Stimulated activated naive CD8-positive, alpha-beta T cell treated with anti-CD3 and anti-CD28 coated beads, Interleukin-15, amount 100 ng/mL, for 72 hours (primary cell): Measurements from ENCODE around the gene TEF.
A peak's percentile ranks its signal among the peaks of the same experiment; 100 is the strongest.

Experiments used
- ATAC-seq: fragments of 150-1000 bp; cut with Tn5 transposase; 2 replicates; pipeline ENCODE4 v1.10.0; 2021; ENCODE audit warnings: mild to moderate bottlenecking, moderate library complexity
- DNase-seq, 2 donors: peaks; one replicate each; pipeline ENCODE4 v3.0.0; 2021 to 2022
- H3K27ac Mint-ChIP-seq, 2 donors: one replicate each; pipeline ENCODE4 v1.8.0; 2022; ENCODE audit warnings: mild to moderate bottlenecking in 2 of 2, mixed read lengths in 2 of 2, moderate library complexity in 2 of 2
- H3K27me3 Mint-ChIP-seq: one replicate; pipeline ENCODE4 v1.8.0; 2022; ENCODE audit warnings: mixed read lengths
- H3K4me1 Mint-ChIP-seq: one replicate; pipeline ENCODE4 v1.8.0; 2022; ENCODE audit warnings: mild to moderate bottlenecking, mixed read lengths
- H3K4me3 Mint-ChIP-seq, 2 donors: one replicate each; pipeline ENCODE4 v1.8.0; 2022; ENCODE audit warnings: mild to moderate bottlenecking in 2 of 2, mixed read lengths in 2 of 2, moderate library complexity in 1 of 2
- H3K9me3 Mint-ChIP-seq, 2 donors: one replicate each; pipeline ENCODE4 v1.8.0; 2022; ENCODE audit warnings: mixed read lengths in 2 of 2

The TEF gene, protein sequence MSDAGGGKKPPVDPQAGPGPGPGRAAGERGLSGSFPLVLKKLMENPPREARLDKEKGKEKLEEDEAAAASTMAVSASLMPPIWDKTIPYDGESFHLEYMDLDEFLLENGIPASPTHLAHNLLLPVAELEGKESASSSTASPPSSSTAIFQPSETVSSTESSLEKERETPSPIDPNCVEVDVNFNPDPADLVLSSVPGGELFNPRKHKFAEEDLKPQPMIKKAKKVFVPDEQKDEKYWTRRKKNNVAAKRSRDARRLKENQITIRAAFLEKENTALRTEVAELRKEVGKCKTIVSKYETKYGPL

DNA sequence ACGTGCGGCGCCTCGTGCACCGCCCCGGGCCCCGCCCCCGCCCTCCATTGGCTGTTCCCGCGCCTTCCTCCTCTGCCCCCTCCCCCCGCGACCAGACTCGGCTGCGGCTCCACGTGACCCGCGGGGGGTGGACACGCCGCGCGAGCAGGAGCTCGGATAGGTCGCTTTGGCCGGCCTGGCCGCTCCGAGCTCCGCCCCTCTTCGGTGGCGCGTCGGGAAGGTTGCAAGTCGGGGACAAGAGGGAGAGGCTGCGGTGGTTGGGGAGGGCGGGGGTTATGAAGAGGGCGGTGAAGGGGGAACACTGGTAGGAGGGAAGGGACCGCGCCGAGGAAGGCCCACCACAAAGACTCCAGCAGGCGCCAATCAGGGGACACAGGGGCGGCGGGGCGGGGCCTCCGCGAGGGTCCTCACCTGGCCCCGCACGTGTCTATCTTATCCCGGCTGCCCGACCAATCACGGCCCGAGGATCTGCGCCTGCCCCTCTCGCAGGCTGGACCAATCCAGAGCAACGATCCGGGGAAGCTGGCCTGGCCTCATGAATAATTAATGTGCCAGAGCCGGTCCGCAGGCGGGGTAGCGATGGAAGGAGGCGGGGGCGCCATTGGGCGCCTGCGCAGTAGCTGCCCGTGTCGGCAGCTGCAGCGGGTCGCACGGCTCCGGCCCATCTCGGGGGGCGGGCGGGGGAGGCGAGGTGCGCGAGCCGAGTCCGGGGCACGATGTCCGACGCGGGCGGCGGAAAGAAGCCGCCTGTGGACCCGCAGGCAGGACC is at the start of gene TEF:
TSS of gene TEF (plus strand) at position 614 of the 769 bp plus-strand sequence. CDS start at position 717, 103 bp downstream.
- peak; percentile 97 to 98 for DNase-seq
- H3K4me1 Mint-ChIP-seq = peaks cover 20% of the 10 kb centered on the region

DNA sequence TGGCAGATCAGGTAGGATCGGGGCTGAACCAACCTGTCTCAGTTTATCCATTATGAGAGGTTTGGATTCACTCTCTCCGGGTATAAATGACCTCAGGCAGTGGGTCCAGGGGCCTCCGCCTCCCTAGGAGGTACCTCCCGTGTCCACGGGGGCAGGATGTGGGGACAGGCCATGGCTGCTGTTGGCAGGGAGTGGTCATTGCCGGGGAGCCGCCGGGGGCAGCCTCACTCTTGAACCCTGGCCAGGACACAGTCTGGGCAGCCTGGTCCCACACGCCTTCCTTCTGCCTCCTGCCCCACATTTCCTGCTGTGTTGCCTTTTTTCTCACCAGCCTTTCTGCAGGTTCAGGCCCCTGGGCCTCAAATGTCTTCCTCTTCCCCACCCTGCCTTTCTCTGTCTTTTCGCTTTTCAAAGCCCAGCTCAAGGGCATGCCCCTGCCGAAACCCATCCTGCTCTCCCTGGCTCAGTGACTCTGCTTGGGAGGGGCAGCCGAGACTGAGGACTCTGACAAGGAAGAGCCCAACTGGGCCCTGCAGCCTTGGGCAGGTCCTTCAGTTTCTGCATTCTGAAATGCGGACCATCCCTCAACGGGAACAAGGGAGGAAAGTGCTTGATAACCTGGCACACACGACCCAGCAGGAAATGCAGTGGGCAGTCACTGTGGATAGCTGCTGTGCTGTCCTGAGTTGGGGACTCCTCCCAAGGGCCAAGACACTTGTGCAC is 49.4 kb upstream of the TEF start:
- Mint-ChIP-seq H3K4me1 (peaks cover 15% of the 10 kb centered on the region), H3K27me3 (no peaks in the 10 kb centered on the region), H3K9me3 (no peaks in the 10 kb centered on the region), H3K27ac (peak overlapping the region in 1 of 2 donors; percentile 36), H3K4me3 (no peak overlapping the region)
- ATAC-seq = no peak
- DNase-seq = no peak

More for the DNA sequence above, at the start of gene TEF:
- no peaks in the 10 kb centered on the region for H3K9me3 Mint-ChIP-seq
- peak within 1 kb of the TSS; percentile 91 to 92 for H3K4me3 Mint-ChIP-seq
- ATAC-seq = peak; percentile 96
- H3K27me3 Mint-ChIP-seq = no peaks in the 10 kb centered on the region
- H3K27ac Mint-ChIP-seq = peak within 1 kb of the TSS; percentile 99

DNA sequence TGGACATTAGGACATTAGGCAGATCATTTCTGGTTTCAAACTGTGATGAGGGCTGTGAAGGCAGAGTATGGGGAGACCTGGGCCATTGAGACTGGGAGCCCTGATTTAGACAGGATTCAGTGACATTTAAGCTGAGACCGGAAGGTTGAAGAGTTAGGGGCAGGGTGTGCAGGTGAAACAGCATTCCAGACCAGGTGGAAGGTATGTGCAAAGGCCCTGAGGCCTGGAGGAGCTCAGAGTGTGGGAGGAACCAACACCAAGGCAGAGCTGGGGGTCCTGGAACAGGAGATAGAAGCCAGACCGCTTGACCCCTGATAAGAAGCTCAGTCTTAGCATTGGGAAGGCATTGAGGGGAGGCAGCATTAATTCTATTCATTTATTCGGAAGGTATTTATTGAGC is 47.9 kb upstream of the TEF start:
- H3K4me1 Mint-ChIP-seq = peaks cover 15% of the 10 kb centered on the region
- DNase-seq (no peak), ATAC-seq (no peak)
- peak overlapping the region in 1 of 2 donors; percentile 45 for H3K27ac Mint-ChIP-seq
- H3K27me3 Mint-ChIP-seq = no peaks in the 10 kb centered on the region
- H3K9me3 Mint-ChIP-seq = no peaks in the 10 kb centered on the region
- no peak overlapping the region for H3K4me3 Mint-ChIP-seq

DNA sequence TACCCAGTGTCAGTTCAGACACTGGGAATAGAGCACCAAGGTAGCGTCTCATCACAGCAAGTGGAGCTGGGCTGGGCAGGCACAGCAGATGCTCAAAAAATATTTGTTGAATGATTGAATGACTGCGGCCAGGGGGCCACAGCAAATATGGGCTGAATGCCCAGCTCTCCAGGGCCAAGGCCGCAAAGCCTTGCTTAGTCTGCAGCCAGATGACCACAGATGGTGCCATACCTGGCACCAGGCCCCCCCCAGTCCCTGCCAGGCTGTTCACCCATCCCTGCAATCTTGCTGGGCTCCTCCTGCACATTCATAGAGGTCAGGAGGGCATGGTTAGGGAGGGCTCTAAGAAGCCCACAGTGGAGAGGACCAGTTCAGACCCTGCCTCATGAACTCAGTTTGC is 47.5 kb upstream of the TEF start:
- Mint-ChIP-seq H3K4me3 (no peak overlapping the region), H3K4me1 (peaks cover 15% of the 10 kb centered on the region), H3K27me3 (no peaks in the 10 kb centered on the region), H3K9me3 (no peaks in the 10 kb centered on the region), H3K27ac (no peak overlapping the region)
- ATAC-seq (no peak), DNase-seq (no peak)

DNA sequence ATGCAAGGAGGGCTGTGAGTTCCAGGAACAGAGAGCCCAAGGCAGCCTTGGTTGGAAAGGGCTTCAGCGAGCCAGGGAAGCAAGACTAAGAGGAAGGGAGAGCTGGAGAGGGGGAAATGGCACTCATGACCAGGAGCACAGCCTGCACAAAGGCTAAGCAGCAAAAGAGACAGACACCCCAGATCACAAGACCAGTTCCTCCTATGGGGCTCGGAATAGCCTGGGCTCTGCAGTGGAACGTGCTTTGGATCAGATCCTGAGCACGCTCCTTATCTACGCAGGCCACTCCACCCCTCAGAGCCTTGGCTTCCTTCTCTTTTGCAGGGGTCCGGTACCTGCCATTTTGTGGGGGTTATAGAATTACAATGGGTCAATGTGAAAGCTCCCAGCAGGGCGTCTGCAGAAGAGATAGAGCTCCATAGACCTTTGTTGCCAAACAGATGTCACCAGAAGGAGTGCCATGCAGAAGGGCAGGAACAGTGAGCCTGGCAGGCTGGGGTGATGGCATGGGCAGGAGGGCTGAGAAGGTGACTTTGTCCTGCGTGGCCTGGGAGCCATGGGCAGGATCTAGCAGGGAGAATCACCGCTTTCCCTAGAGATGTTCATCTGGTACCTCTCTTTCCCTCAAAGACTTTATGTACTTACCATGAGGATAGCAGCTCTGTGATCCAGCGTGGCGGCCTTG is 46.6 kb upstream of the TEF start:
- Mint-ChIP-seq H3K27ac (peak overlapping the region; percentile 54 to 66), H3K4me1 (peaks cover 15% of the 10 kb centered on the region), H3K4me3 (no peak overlapping the region), H3K9me3 (no peaks in the 10 kb centered on the region), H3K27me3 (no peaks in the 10 kb centered on the region)
- ATAC-seq (no peak), DNase-seq (no peak)

DNA sequence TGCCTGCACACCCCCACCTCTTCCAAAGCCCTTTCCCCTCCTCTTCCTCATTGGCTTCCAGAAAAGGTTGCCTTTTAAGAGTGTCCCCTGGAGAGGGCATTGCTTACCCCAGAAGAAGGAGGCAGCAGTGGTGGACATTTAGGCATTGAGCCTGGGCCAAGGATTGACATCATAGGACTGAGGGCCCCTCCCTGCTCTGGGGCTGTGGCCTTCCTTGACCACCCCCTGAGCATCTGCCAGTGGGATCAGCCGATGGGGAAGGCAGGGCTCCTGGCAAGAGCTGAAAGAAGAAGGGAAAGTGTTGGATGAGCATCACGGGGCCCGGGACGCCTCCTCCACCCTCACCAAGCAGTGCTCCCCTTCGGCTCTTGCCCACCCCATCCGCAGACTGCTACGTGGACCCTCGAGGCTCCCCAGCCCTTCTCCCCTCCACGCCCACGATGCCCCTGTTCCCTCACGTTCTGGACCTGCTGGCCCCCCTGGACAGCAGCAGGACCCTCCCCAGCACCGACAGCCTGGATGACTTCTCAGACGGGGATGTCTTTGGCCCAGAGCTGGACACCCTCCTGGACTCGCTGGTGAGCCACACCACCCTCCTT is 43.0 kb upstream of the TEF start:
- DNase-seq (no peak), ATAC-seq (no peak)
- Mint-ChIP-seq H3K4me3 (no peak overlapping the region), H3K9me3 (no peaks in the 10 kb centered on the region), H3K27ac (peak overlapping the region in 1 of 2 donors; percentile 86), H3K27me3 (no peaks in the 10 kb centered on the region), H3K4me1 (peaks cover 39% of the 10 kb centered on the region)

DNA sequence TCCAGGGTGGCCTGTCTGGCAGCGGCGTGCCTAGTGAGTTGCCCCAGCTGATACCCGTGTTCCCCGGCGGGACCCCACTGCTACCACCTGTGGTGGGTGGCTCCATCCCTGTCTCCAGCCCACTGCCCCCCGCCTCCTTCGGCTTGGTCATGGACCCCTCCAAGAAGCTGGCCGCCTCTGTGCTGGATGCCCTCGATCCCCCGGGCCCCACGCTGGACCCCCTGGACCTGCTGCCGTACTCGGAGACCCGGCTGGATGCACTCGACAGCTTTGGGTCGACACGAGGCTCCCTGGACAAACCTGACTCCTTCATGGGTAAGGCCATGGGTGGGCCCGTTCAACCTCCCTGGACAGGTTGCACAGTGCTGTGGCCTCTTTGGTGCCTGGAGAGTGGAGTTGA is 41.9 kb upstream of the TEF start:
- peaks cover 35% of the 10 kb centered on the region for H3K4me1 Mint-ChIP-seq
- no peak overlapping the region for H3K27ac Mint-ChIP-seq
- no peaks in the 10 kb centered on the region for H3K9me3 Mint-ChIP-seq
- DNase-seq (no peak), ATAC-seq (no peak)
- H3K27me3 Mint-ChIP-seq = no peaks in the 10 kb centered on the region
- H3K4me3 Mint-ChIP-seq = no peak overlapping the region

DNA sequence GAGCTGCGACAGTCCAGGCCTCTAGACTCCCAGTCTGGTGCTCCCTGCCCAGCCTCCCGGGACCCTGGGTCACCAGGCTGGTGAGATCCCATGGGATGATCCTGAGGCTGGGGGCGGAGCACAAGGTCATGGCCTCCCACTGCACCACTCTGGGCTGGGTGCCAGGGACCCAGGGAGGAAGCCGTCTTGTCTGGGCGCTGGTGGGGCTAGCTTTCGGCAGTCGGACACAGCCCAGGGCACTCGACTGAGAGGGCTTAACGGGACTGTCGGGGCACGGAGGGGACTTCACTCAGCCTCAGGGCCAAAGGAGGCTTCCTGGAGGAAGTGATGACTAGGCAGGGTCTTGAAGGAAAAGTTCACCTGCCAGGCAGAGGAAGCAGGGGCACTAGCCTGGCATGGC is 41.4 kb upstream of the TEF start:
- peak overlapping the region in 1 of 2 donors; percentile 95 for H3K27ac Mint-ChIP-seq

DNA sequence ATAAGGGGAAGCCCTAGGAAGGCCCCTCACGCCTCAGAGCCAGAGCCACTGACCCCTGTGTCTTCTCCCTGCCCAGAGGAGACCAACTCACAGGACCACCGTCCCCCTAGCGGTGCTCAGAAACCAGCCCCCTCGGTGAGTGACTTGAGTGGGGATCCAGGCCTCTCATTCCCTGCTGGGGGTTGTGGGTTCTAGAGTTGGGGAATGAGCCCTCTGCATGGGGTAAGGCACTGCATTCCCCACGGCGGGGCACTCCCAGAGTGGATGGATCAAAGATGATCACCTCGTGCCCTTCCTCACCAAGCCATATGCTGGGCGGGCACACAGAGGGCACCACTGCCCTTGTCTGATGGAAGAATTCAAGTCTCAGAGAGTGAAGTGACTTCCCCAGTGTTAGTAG is 40.7 kb upstream of the TEF start:
- H3K4me1 Mint-ChIP-seq = peaks cover 24% of the 10 kb centered on the region
- no peak for ATAC-seq
- no peaks in the 10 kb centered on the region for H3K9me3 Mint-ChIP-seq
- H3K27me3 Mint-ChIP-seq = no peaks in the 10 kb centered on the region
- no peak overlapping the region for H3K4me3 Mint-ChIP-seq
- DNase-seq = no peak
- H3K27ac Mint-ChIP-seq = peak overlapping the region in 1 of 2 donors; percentile 95

More for the DNA sequence above, 41.4 kb upstream of the TEF start:
- DNase-seq (no peak), ATAC-seq (no peak)
- Mint-ChIP-seq H3K4me3 (no peak overlapping the region), H3K9me3 (no peaks in the 10 kb centered on the region), H3K27me3 (no peaks in the 10 kb centered on the region), H3K4me1 (peaks cover 30% of the 10 kb centered on the region)

DNA sequence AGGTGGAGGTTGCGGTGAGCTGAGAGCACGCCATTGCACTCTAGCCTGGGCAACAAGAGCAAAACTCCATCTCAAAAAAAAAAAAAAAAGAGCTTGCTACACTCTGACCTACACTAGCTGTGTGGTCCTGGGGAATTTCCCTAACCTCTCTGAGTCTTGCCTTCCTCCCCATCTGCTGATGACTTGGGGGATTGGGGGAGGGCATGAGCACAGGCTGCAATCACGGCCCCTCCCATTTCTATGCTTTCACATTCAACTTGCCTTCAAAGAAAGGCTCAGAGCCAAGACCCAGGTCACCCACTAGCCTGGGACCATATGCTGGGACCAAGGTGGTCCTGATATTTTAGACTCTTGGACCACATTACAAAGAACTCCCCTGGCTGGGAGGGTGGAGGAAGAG is 39.8 kb upstream of the TEF start:
- ATAC-seq = peak; percentile 94
- Mint-ChIP-seq H3K9me3 (no peaks in the 10 kb centered on the region), H3K4me1 (peaks cover 24% of the 10 kb centered on the region), H3K27me3 (no peaks in the 10 kb centered on the region), H3K4me3 (no peak overlapping the region), H3K27ac (peak overlapping the region; percentile 80 to 85)
- peak; percentile 36 to 55 for DNase-seq

DNA sequence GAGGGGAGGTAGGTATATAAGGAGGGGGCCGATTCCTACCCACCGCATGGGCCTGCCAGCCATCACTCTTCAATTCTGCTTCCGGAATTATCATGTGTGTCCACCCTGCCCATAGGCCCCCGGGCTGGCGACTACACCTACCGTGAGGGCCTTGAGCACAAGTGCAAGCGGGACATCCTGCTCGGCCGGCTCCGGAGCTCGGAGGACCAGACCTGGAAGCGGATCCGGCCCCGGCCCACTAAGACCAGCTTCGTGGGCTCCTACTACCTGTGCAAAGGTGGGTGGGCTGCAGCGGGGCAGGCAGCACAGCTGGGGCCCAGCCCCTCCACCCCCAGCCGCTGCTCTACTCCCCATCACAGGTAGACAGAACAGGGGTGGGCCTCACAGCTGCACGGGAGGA is 38.4 kb upstream of the TEF start:
- Mint-ChIP-seq H3K27ac (peak overlapping the region in 1 of 2 donors; percentile 54), H3K4me3 (no peak overlapping the region), H3K27me3 (no peaks in the 10 kb centered on the region), H3K4me1 (peaks cover 24% of the 10 kb centered on the region), H3K9me3 (no peaks in the 10 kb centered on the region)
- ATAC-seq = no peak
- DNase-seq = no peak

DNA sequence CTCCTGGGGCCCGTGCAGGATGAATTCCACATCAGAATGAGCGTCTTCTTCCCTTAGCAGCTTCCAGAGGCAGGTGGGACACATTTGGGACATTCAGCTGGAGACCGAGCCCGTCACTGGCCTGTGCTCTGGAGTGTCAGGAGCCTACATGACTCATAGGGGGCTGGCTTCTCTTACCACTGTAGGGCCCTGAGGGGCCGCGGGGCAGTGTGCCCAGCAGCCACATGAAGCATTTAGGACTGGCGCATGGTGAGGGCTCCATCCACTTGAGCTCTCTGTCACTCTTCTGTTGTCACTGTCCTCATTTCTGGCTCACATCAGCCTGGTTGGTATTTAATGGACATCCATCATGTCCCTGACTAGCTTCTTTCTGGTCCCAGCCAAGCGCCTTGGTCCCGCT is 38.0 kb upstream of the TEF start:
- Mint-ChIP-seq H3K4me1 (peaks cover 24% of the 10 kb centered on the region), H3K4me3 (no peak overlapping the region), H3K27me3 (no peaks in the 10 kb centered on the region), H3K27ac (peak overlapping the region in 1 of 2 donors; percentile 69), H3K9me3 (no peaks in the 10 kb centered on the region)
- no peak for DNase-seq
- ATAC-seq = no peak

DNA sequence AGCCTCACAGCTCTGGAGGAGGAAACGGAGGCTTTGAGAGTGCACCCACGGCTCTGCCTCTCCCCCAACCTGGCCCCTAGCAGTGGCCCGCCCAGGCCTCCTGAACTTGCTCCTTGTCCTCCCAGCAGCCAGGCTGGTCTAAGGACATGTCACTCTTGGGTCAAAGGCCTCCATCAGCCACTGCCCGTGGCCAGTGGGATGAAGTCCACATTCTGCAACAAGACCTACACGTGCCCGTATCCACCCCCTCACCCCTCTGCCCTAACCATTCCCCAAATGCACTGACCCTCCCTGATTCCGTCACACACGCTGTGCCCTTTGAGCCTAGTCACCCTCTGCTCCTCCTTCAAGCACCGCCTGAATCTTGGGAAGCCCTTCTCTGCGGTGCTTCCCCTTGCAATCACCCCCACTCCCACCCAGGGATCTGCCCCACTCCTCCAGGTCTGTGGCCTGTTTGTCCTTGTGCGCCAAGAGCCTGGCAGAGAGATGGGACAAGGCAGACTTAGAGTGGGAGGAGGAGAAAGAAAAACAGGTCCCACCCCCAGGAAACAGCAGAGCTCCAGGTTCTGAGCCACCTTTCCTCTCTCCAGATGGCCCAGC is 37.5 kb upstream of the TEF start:
- no peak overlapping the region for H3K4me3 Mint-ChIP-seq
- H3K27me3 Mint-ChIP-seq = no peaks in the 10 kb centered on the region
- ATAC-seq (no peak), DNase-seq (no peak)
- H3K27ac Mint-ChIP-seq = peak overlapping the region; percentile 57 to 94
- H3K9me3 Mint-ChIP-seq = no peaks in the 10 kb centered on the region
- peaks cover 24% of the 10 kb centered on the region for H3K4me1 Mint-ChIP-seq

DNA sequence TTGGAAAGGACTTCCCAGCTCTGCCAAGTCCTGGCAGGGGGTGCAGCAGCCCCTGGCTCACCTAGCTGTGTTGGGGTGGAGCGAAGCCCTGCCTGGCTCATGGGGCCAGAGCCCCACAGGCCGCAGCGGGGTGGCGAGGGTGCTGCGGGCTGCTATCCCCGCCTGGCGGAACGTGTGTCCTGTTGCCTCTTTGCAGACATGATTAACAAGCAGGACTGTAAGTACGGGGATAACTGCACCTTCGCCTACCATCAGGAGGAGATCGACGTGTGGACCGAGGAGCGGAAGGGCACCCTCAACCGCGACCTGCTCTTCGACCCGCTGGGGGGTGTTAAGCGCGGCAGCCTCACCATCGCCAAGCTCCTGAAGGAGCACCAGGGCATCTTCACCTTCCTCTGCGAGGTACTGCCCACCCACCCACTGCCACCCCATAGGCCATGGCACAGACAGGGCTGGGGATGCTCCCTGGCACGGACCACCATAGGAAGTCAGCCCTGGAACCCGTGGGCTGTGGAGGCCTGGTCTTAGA is 35.9 kb upstream of the TEF start:
- Mint-ChIP-seq H3K4me3 (no peak overlapping the region), H3K27me3 (no peaks in the 10 kb centered on the region), H3K27ac (no peak overlapping the region), H3K4me1 (peaks cover 16% of the 10 kb centered on the region), H3K9me3 (no peaks in the 10 kb centered on the region)
- DNase-seq (no peak), ATAC-seq (no peak)
